T-helper 2 cell treated with Interferon-gamma antibody and Interleukin-4, amounts not matched to agents 100 ng/mL and 5 ng/mL, for 36 hours (primary cell): ENCODE data around the gene GRIK2. TPM values are rescaled to one million over a fixed set of nuclear protein-coding genes. Genes with fewer than 3 reads are reported as not detected.

Source experiments
- intact Hi-C: fragments of 100-400 bp; cut with micrococcal nuclease; formaldehyde crosslinking; loops from one replicate; pipeline ENCODE4 v1.15.1; 2023
- total RNA-seq: library from RNA; stranded (reverse); gene quantifications from 2 replicates; pipeline ENCODE4 v1.2.3, GENCODE V29; 2022

Gene GRIK2
- total RNA-seq, 1 donor from 2014 or later: not detected

DNA sequence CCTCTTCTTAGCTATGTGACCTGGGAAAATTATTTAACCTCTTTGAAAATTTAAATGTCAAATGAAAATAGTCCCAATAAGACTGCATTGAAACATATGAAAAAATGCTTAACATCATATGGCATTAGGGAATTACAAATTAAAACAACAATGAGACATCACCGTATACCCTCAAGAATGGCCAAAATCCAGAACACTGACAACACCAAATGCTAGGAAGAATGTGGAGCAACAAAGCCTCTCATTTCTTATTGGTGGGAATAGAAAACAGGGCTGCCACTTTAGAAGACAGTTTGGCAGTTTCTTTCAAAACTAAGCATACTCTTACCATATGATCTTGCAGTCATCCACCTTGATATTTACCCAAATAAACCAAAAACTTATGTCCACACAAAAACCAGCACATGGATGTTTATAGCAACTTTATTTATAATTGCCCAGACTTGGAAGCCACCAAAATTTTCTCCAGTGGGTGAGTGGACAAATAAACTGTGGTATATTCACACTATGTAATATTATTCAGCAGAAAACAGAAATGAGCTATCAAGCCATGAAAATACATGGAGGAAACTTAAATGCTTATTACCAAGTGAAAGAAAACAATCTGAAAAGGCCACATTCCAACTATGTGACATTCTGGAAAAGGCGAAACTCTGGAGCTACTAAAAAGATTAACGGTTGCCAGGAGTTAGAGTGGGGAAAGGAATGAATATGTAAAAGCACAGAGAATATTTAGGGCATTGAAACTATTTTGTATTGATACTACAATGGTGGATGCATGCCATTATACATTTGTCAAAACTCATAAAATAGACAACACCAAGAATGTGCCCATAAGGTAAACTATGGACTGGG, 459.9 kb downstream of the GRIK2 start:
- intact Hi-C loops: no loop called here

DNA sequence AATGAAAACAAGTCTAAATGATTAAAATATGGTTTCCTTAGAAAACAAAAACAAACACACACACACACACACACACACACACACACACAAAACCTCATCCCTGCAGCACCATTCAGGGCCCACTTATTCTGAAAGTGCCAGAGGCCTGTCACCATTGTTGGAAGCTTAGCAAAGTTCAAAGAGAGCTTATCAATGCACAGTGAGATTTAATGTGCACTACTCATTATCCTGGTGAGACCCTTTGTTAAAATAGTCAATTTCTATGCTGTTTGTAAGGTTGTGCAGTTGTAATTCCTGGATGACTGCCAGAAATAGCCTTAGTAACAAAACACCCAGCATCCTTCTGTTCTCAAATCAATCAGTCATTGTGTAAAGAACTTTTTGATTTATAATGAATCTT, 482.9 kb downstream of the GRIK2 start:
- intact Hi-C loops: no loop called here

DNA sequence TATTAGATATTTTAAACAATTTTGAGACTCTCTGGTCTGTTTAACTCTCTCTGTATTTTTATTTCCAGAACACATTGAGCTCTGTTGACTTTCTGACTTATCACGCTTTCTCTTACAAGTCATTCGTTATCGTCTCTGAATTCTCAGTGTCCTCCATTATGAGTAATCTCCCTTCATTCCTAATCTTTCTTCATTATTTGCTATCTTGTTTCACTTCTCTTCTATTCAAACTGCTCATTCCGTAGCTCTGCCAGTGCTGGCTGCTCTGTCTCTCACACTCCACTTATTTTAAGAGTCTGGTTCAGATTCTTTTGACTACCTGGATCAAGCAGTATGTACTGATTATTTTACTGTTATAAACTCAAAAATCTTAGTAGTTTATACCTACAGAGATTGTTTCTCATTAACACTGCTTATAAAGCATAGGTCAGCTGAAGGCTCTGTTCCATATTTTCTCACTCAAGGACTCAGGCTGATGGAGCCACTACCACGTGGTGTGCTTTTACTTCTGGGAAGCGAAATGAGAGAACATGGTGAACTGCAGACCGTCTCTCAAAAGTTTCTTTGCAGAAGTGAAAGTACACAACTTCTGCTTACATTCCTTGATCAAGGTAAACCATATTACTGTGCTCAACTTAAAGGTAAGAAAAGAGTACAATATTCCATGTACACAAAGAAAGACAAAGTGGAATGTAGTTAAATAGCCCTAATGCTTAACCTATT, 485.2 kb downstream of the GRIK2 start:
- intact Hi-C loops: no loop called here

DNA sequence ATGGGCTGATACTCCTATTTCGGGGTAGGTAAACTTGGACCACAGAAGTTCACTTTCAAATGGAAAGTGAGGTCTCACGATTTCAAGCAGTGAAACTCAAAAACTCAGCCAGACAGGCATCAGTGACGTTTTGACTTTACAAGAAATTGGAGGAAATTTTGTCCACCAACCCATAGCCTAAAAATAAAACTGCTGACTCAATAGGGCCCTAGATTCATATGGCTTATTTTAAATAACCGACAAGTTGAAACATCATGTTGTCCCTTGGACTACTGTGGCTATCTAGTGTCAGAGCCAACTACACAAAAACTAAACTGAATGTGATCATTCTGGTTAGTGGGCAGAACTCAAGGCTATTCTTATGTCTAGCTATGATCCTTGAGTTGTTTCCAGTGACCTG, 486.3 kb downstream of the GRIK2 start:
- intact Hi-C loops: no loop called here

DNA sequence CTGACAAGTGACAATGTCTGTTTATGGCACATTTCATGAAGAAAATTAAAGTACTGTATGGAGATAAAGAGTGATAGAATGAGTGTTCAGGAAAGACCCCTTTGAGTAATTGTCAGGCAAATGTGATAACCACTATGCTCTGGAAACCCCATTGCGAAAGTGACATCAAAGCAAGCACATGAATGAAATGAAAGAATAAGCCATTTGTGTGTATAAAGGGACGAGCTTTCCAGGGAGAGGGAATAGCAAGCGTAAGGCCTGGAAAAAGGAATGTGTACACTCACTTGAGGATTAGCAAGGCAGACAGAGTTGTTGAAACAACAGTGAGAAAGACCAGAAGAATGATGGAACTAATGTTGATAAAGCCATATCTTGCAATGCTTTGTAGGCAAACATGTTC, 490.0 kb downstream of the GRIK2 start:
- intact Hi-C loops: no loop called here

DNA sequence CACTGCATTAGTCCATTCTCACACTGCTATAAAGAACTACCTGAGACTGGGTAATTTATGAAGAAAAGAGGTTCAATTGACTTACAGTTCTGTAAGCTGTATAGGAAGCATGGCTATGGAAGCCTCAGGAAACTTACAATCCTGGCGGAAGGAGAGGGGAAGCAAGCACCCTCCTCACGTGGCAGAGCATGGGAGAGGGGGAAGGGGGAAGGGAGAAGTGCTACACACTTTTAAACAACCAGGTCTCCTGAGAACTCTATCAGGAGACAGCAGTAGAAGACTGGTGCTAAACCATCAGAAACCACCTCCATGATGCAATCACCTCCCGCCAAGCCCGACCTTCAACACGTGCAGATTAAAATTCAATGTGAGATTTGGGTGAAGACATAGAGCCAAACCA, 494.0 kb downstream of the GRIK2 start:
- intact Hi-C loops: no loop called here

DNA sequence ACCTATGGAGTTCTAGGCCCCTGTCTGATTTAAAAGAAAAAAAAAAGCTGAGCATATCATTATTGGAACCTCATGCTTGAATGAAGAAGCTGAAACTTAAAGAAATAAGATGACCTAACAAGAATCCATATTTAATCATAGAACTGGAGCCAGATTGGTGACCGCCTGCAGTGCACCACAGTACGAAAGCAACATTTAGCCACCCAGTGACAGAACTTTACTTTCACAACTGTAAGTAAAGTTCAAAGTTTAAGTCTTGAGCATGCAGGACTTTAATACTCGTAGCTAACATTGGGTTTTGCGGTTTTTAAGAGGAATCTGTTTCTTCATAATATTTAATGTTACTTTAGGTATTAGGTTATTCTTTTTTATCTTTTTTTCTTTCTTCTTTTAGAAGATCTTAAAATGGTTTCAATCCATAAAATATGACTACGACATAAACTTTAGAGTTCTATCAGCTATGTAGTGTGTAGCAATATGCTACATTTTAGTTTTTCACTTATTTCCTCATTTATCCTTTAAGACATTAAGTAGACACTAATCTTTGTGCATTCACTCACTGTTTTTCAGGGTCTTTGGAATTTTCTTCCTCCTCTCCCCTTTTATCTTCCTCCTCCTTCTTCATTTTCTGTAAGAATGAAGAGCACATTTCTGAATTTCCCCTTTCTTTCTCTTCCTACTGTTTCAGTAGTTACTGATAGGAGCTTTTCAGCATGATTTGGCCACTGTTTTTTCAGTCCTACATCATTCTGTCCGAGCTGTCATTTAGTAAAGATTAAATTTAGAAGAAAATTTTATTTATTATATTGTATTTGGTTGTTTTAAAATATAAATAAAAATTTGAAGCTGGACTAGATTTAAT, 514.1 kb downstream of the GRIK2 start:
- intact Hi-C loops: no loop called here

DNA sequence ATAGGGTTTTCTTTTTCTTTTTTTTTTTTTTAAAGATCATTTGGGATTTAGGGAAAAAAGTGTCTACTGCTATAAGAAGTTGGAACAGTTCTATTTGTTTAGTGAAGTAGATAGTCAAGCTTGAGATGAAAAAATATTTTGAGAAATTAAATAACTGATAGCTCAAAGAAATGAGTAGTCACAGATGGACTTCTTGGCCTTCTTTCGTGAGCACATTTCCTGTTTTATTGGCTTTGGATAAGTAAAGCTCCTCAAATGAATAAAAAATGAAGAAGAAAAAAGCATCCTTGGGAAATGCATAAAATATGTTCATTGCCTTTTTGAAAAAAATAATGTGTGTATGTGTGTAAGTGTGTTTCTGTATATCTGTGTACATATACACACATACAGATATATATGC, 515.9 kb downstream of the GRIK2 start:
- intact Hi-C loops: no loop called here

DNA sequence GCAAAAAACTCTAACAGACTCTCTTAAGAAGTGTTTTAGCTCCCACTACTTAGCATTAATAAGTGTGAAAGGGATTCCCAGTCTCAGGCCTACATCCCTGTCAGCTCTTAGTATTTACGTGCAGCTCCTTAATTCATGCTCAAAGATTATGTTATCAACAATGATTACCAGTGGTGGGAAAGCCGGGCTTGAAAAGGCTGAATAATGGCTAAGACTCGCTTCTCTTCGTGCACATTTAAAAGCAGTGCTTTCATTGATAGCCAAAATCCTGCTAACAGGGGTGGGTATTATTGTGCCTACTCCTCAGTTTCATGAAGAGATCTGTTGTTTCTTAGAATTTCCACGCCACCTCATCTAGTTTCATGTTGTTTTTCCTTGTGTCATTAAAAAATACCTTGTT, 518.8 kb downstream of the GRIK2 start:
- intact Hi-C loops: no loop called here

DNA sequence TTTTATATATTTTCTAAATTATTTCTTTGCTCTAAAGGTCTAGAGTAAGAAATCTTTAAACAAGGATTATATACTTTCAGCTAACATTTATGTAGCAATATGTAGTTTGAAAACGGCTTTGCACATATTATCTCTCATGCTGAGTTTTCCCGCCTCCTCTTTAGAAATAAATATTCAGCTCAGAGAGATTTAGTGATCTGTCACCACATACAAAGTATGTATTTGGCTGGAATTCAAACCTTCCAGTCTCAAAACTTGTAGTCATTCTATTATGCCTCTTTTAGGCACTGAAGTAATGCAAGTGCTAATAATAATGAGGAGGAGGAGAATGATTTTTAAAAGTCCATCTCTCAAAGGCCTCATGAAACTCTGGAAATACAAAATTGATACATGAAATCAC, 525.0 kb downstream of the GRIK2 start:
- intact Hi-C loops: no loop called here

DNA sequence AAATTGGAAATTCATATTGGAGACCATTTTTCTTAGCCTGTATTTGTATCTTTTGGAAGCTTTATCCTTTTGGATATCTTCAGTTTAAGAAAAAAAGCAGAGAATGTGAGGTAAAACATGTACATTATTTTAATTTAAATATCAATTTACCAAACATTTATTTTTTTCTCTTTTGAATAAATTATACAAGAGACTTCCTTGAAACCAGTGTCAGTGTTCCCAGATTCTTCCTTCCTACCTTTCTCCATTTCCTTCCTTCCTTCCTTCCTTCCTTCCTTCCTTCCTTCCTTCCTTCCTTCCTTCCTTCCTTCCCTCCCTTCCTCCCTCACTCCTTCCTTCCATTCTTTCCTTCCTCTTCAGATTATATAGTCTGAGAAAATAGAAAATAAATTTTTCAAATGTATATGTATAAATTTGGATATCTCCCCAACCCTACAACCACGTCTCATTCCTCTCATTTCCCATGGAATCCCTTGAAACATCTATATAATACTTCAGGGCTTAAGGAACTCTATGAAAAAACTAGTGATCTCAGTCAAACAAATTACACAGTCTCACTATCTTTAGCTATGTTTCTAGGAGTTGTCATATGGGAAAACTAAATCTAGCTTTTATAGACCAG, 528.4 kb downstream of the GRIK2 start:
- intact Hi-C loops: no loop called here

DNA sequence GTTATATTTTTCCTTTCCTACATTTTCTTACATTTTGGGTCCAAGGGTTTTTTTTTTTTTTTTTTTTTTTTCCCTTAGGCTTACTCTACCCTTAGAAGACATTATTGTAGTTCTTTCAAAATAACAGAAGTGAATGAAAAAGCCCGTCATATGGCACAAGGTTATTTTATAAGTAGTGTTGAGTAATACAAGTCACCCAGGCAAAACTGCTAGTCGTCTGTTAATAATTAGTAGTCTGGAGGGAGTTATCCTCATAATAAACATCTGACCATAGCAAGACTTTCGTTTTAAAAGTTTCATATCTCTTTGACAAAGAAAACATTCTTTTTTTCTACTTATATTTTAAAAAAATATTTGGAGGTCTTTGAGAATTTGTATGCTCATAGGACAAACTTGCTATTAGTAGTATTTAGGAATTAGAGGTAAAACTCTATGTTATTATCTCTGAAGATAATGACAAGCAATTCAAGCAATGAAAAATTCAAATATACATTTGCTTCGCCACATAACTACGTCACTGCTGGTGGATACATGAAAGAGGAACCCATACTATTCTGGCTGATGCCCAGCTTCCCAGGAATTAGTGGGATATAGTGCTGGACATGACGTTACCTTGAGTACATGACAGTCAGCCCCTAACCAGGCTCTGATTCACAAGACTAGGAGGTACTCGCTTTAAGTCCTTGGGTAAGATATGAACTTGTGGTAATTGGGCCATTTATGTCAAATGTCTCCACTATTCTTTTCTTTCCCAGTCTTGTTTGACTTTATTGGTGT, 532.8 kb downstream of the GRIK2 start:
- intact Hi-C loops: no loop called here

DNA sequence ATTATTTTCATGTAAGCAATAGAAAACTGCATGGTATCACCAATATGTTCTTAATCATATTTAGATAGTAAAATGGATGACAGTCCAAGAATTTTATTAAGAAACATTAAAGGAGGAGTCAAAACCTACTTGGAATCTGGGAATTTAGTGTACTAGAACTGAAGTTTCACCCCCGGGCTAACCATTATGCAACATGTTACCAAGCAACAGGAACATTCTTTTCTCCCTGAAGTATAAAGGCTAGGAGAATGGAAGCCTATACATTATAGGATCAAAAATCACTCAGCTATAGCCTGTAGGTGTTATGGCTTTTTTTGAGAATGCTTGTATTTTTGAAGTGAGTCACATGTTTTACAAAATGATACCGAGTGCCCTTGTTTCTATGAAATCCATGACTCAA, 538.3 kb downstream of the GRIK2 start:
- intact Hi-C loops: no loop called here

DNA sequence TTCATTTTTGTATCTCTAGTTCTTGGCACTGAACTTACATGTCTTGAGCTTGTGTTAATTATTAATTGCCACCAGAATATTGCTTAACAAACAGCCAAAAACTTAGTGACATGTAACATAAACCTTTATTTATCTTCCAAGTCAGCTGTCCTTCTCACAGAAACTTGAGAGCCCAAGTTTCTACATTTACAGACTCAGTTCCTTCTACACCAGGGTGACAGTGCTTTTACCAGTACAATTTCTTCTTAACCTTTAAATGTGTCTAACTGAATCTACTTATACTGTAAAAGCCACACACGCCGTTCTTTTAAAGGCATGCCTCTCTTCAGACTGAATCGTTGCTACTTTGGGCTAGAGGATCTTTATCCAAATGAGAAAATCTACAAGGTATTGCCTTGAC, 539.2 kb downstream of the GRIK2 start:
- intact Hi-C loops: no loop called here

DNA sequence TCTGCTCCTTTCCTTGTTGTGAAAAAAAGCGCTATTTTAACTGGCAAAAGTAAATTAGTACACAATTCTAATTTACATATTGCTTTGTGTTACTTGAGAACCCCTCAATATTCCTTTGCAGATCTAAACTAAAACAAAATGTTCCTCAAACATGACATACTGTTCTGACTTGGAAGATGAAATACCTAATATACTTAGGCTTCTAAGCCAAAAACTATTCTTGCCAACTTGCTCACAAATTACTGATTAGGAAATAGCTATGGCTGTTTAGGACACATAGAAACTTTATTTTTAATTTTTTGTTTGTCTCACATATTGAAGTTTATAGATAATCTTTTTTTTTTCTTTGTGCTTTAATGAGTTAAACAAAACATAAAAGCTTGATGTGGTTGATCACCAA, 542.2 kb downstream of the GRIK2 start:
- intact Hi-C loops: no loop called here

DNA sequence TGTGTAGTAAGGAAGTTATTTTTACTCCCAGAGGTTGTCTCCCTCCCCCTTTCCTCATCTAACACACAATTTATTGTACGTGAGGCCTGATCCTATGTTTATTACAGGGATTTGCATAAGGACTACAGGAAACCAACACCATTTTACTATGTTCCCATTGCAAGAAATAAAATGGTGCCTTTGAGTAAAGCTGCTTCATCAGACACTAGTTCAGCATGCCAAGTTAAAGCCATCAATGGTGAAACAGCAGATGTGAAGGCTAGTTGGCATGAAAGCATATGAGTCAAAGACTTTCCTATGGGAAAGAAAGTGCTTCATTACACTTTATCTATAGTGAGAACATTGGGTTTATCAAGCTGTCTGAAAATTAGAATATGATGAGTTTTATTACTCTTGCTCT, 543.0 kb downstream of the GRIK2 start:
- intact Hi-C loops: no loop called here

DNA sequence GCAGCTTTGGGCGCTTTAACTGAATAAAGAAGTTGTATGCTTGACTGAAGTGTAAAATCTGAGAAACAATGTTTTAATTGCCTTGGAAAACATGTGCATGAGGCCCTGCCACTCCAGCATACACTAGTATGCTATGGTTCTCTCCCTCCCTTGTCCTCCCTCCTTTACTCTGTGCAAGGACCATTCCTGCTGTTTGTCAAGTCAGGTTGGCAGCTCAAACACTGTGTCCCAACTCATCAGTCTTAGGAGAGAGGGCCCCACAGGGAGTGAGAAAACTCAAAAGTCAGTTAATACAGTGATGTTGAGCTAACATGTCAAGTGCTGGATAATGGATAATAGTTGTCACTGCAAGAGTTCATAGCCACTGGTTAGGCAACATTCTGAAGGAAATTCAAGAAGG, 543.6 kb downstream of the GRIK2 start:
- intact Hi-C loops: no loop called here

DNA sequence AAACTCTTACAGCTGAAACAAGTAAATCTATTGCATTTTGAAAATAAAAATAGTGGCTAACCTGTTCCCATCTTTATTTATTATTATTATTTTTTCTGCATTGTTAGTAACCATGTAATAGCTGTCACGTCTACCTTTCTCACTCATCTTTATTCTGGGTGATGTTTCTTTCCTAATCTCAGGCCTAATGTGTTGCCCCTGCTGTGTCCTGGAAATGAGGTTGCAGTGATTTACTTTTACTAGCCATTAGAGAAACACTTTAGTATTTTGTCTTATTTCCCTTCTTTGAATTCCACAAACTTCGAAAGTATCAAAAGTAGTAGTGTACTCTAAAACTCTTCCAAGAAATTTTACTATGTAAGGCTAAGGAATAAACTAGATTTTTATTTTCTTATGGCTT, 546.9 kb downstream of the GRIK2 start:
- intact Hi-C loops: no loop called here

DNA sequence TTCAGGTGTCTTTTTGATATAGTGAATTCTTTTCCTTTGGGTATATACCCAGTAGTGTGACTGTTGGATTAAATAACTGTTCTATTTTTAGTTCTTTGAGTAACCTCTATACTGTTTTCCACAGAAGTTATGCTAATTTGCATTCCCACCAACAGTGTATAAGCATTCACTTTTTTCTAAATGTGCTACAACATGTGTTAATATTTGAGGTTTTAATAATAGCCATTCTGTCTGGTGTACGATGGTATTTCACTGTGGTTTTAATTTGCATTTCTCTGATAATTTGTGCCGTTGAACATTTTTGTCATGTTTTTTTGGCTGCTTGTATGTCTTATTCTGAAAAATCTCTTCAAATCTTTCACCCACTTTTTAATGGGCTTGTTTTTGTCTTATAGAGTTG, 563.5 kb downstream of the GRIK2 start:
- intact Hi-C loops: no loop called here

DNA sequence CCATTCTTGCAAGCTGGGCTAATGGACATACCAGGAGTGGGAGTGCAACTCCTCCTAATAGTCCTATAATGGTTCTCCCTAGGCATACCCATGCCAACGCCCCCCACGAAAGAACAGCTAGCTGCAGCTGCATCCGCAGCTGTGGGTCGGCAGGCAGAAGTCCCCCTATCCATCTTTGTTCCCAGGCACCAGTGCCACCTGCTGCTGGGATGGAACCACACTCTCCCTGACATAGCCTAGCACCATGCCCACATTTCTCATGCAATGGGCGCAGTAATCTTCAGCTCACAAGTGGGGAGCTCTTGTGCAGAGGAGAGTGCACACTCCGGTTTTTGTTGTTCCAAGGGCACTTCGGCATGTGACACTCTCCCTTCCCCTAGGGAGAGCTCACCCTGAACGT, 567.8 kb downstream of the GRIK2 start:
- intact Hi-C loops: no loop called here

DNA sequence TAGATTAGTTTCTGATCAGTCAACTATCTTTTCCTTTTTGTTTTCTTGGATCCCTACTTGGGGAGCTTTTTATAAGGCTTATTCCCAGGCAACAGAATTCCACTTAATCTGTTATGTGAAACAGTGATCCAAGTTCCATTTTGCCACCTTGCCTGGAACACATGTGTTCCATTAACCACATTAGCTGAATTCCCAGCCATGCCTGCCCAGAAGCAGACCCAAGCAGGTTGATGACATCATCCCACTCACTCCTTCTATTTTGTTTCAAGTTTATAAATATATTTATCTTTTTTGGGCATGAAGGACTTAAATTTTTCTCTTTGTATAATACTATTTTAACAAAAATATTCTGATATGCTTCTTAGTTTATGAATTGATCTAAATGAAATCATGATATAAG, 587.4 kb downstream of the GRIK2 start:
- intact Hi-C loops: no loop called here
